ENCODE data around the gene CRKL.
A peak's percentile ranks its signal among the peaks of the same experiment; 100 is the strongest.
"Not testable (repeated sequence)": the region's sequence is repeated elsewhere in the genome, so short reads cannot be mapped to it uniquely, and the experiment has no call there.

The CRKL gene

GRCh38 chr22:20916916-20917810, at the start of gene CRKL:
Gene CRKL, plus strand, starts transcription at chr22:20917407. Its CDS starts 528 bp downstream, at chr22:20917935.
- DNase-seq (ENCODE audit: low read depth): peak; percentile 98

GRCh38 chr22:20868025-20868962, 48.9 kb upstream of the CRKL start:
- no peak for DNase-seq (ENCODE audit: low read depth)

- DNase-seq (ENCODE audit: low read depth): no peak
These were observed 48.0 kb upstream of the CRKL start for GRCh38 chr22:20869234-20869633.

- no peak for DNase-seq (ENCODE audit: low read depth)
These were observed 44.0 kb upstream of the CRKL start for GRCh38 chr22:20873214-20873613.

GRCh38 chr22:20875296-20875695, 41.9 kb upstream of the CRKL start:
- no peak for DNase-seq (ENCODE audit: low read depth)

GRCh38 chr22:20877715-20878114, 39.5 kb upstream of the CRKL start:
- DNase-seq (ENCODE audit: low read depth): no peak

GRCh38 chr22:20881231-20881630, 36.0 kb upstream of the CRKL start:
- DNase-seq (ENCODE audit: low read depth): peak; percentile 33

GRCh38 chr22:20881869-20882815, 35.1 kb upstream of the CRKL start:
- DNase-seq (ENCODE audit: low read depth): no peak

- no peak for DNase-seq (ENCODE audit: low read depth)
These were observed 34.4 kb upstream of the CRKL start for GRCh38 chr22:20882855-20883254.

GRCh38 chr22:20884454-20884853, 32.8 kb upstream of the CRKL start:
- no peak for DNase-seq (ENCODE audit: low read depth)

GRCh38 chr22:20885017-20885556, 32.1 kb upstream of the CRKL start:
- DNase-seq (ENCODE audit: low read depth): no peak

- DNase-seq (ENCODE audit: low read depth): peak; percentile 85
These were observed 31.5 kb upstream of the CRKL start for GRCh38 chr22:20885557-20886323.

GRCh38 chr22:20887375-20887774, 29.8 kb upstream of the CRKL start:
- peak; percentile 26 for DNase-seq (ENCODE audit: low read depth)

- DNase-seq (ENCODE audit: low read depth): no peak
These were observed 28.0 kb upstream of the CRKL start for GRCh38 chr22:20889025-20889704.

- DNase-seq (ENCODE audit: low read depth): no peak
These were observed 27.2 kb upstream of the CRKL start for GRCh38 chr22:20889904-20890540.

GRCh38 chr22:20890975-20891374, 26.2 kb upstream of the CRKL start:
- DNase-seq (ENCODE audit: low read depth): no peak

- not testable (repeated sequence) for DNase-seq (ENCODE audit: low read depth)
These were observed 19.5 kb upstream of the CRKL start for GRCh38 chr22:20897737-20898136.

- DNase-seq (ENCODE audit: low read depth): no peak
These were observed 17.3 kb upstream of the CRKL start for GRCh38 chr22:20899827-20900423.

All from EH (cell line).